ENCODE results near the gene WBP2. TPM values are rescaled to one million over a fixed set of nuclear protein-coding genes. Genes with fewer than 3 reads are reported as not detected.

WBP2 gene
- total and polyA plus RNA-seq, 2 experiments from 2014 or later, result 29.0 to 129 TPM

- H3K27me3 ChIP-seq, result no peaks in the 10 kb centered on the region
These were observed 4.0 kb downstream of the WBP2 start for GRCh38 chr17:75850928-75851692.

GRCh38 chr17:75849724-75850123 lies 5.4 kb downstream of the WBP2 start:
- WGBS (ENCODE audit: low lambda C conversion rate, missing lambda C conversion rate), result 95% methylated on average over 9 of the region's 9 CpGs
- H3K79me2 ChIP-seq, result peaks cover 24% of the 10 kb centered on the region
- peak; percentile 2 for DNase-seq (ENCODE audit: low spot score)
- H4K20me1 ChIP-seq (ENCODE audit: insufficient read depth, poor library complexity, severe bottlenecking), result no peaks in the 10 kb centered on the region
- no peaks in the 10 kb centered on the region for H3K27me3 ChIP-seq
- H3K4me3 ChIP-seq, result no peak overlapping the region
- H3K4me1 ChIP-seq (ENCODE audit: insufficient read depth), result peaks cover 16% of the 10 kb centered on the region
- TF ChIP-seq CTCF (IDR thresholded peaks at IDR 0.05; ENCODE audit: poor library complexity), result no peak
- TF ChIP-seq EZH2phosphoT487 (IDR thresholded peaks at IDR 0.05; ENCODE audit: low read depth, severe bottlenecking, unreplicated experiment), result no peak
- TF ChIP-seq EZH2 (IDR thresholded peaks at IDR 0.05; ENCODE audit: borderline replicate concordance), result no peak
- no peaks in the 10 kb centered on the region for H3K9me2 ChIP-seq (replicated peaks; ENCODE audit: insufficient read depth)
- no peaks in the 10 kb centered on the region for H3K36me3 ChIP-seq (replicated peaks; ENCODE audit: insufficient read depth, low read depth)
- H3K27ac ChIP-seq, result no peak overlapping the region
- H3K9me3 ChIP-seq (ENCODE audit: low read depth), result no peaks in the 10 kb centered on the region
- H2AFZ ChIP-seq, result no peak overlapping the region
- H3K4me2 ChIP-seq, result no peak overlapping the region

More at GRCh38 chr17:75850928-75851692, 4.0 kb downstream of the WBP2 start:
- WGBS (ENCODE audit: low lambda C conversion rate, missing lambda C conversion rate), result 95% methylated on average over 12 of the region's 12 CpGs
- no peak overlapping the region for H3K4me2 ChIP-seq
- peaks cover 24% of the 10 kb centered on the region for H3K79me2 ChIP-seq
- H3K4me3 ChIP-seq, result no peak overlapping the region
- DNase-seq (ENCODE audit: low spot score), result no peak
- peaks cover 7% of the 10 kb centered on the region for H3K4me1 ChIP-seq (ENCODE audit: insufficient read depth)
- no peaks in the 10 kb centered on the region for H3K9me3 ChIP-seq (ENCODE audit: low read depth)
- no peaks in the 10 kb centered on the region for H3K9me2 ChIP-seq (replicated peaks; ENCODE audit: insufficient read depth)
- H4K20me1 ChIP-seq (ENCODE audit: insufficient read depth, poor library complexity, severe bottlenecking), result no peaks in the 10 kb centered on the region
- no peaks in the 10 kb centered on the region for H3K36me3 ChIP-seq (replicated peaks; ENCODE audit: insufficient read depth, low read depth)
- H3K27ac ChIP-seq, result no peak overlapping the region
- H2AFZ ChIP-seq, result no peak overlapping the region
- no peak for TF ChIP-seq EZH2 (IDR thresholded peaks at IDR 0.05; ENCODE audit: borderline replicate concordance)
- TF ChIP-seq CTCF (IDR thresholded peaks at IDR 0.05; ENCODE audit: poor library complexity), result no peak
- no peak for TF ChIP-seq EZH2phosphoT487 (IDR thresholded peaks at IDR 0.05; ENCODE audit: low read depth, severe bottlenecking, unreplicated experiment)

- Histone ChIP-seq H3K9me2 (replicated peaks; ENCODE audit: insufficient read depth) (no peaks in the 10 kb centered on the region), H3K9me3 (ENCODE audit: low read depth) (no peaks in the 10 kb centered on the region), H3K4me2 (no peak overlapping the region), H2AFZ (no peak overlapping the region), H4K20me1 (ENCODE audit: insufficient read depth, poor library complexity, severe bottlenecking) (no peaks in the 10 kb centered on the region), H3K27me3 (no peaks in the 10 kb centered on the region), H3K4me1 (ENCODE audit: insufficient read depth) (peaks cover 21% of the 10 kb centered on the region), H3K36me3 (replicated peaks; ENCODE audit: insufficient read depth, low read depth) (no peaks in the 10 kb centered on the region), H3K27ac (no peak overlapping the region), H3K79me2 (peaks cover 19% of the 10 kb centered on the region), H3K4me3 (no peak overlapping the region)
- no peak for DNase-seq (ENCODE audit: low spot score)
- no peak for TF ChIP-seq EZH2 (IDR thresholded peaks at IDR 0.05; ENCODE audit: borderline replicate concordance)
- TF ChIP-seq EZH2phosphoT487 (IDR thresholded peaks at IDR 0.05; ENCODE audit: low read depth, severe bottlenecking, unreplicated experiment), result no peak
- no peak for TF ChIP-seq CTCF (IDR thresholded peaks at IDR 0.05; ENCODE audit: poor library complexity)
- WGBS (ENCODE audit: low lambda C conversion rate, missing lambda C conversion rate), result 97% methylated on average over 11 of the region's 11 CpGs
These were observed 5.9 kb downstream of the WBP2 start for GRCh38 chr17:75849279-75849646.

Measured in hepatocyte (in vitro differentiated cells).